ENCODE data around the gene ATP5F1A.
"Not testable (repeated sequence)": the region's sequence is repeated elsewhere in the genome, so short reads cannot be mapped to it uniquely, and the experiment has no call there.

Gene ATP5F1A

GRCh38 chr18:46054956-46055837, 42.9 kb downstream of the ATP5F1A start:
- peak in 1 of 2 donors; percentile 33 for DNase-seq (ENCODE audit: low read depth in 2 of 2)
- H3K4me3 ChIP-seq (replicated peaks in 1 of 2; ENCODE audit: low read depth in 2 of 2, low read length in 2 of 2), result no peak overlapping the region
- no peak for TF ChIP-seq CTCF (IDR thresholded peaks at IDR 0.05; ENCODE audit: low read depth, low read length)

- no peak for DNase-seq (ENCODE audit: low read depth in 2 of 2)
- no peak overlapping the region for H3K4me3 ChIP-seq (replicated peaks in 1 of 2; ENCODE audit: low read depth in 2 of 2, low read length in 2 of 2)
- no peak for TF ChIP-seq CTCF (IDR thresholded peaks at IDR 0.05; ENCODE audit: low read depth, low read length)
These were observed 44.6 kb downstream of the ATP5F1A start for GRCh38 chr18:46053368-46054095.

- DNase-seq (ENCODE audit: low read depth in 2 of 2), result peak; percentile 68 to 97
- TF ChIP-seq CTCF (IDR thresholded peaks at IDR 0.05; ENCODE audit: low read depth, low read length), result no peak
- H3K4me3 ChIP-seq (replicated peaks in 1 of 2; ENCODE audit: low read depth in 2 of 2, low read length in 2 of 2), result no peak overlapping the region
These were observed 46.2 kb downstream of the ATP5F1A start for GRCh38 chr18:46051731-46052461.

GRCh38 chr18:46050268-46050667, 47.8 kb downstream of the ATP5F1A start:
- TF ChIP-seq CTCF (IDR thresholded peaks at IDR 0.05; ENCODE audit: low read depth, low read length), result no peak
- DNase-seq (ENCODE audit: low read depth in 2 of 2), result no peak

GRCh38 chr18:46048641-46049040, 49.5 kb downstream of the ATP5F1A start:
- DNase-seq (ENCODE audit: low read depth in 2 of 2), result no peak
- TF ChIP-seq CTCF (IDR thresholded peaks at IDR 0.05; ENCODE audit: low read depth, low read length), result no peak

More at GRCh38 chr18:46050268-46050667, 47.8 kb downstream of the ATP5F1A start:
- H3K4me3 ChIP-seq (replicated peaks in 1 of 2; ENCODE audit: low read depth in 2 of 2, low read length in 2 of 2), result no peak overlapping the region

GRCh38 chr18:46047369-46047768, 50.7 kb downstream of the ATP5F1A start:
- not testable (repeated sequence) for DNase-seq (ENCODE audit: low read depth in 2 of 2); H3K4me3 ChIP-seq (replicated peaks in 1 of 2; ENCODE audit: low read depth in 2 of 2, low read length in 2 of 2)

More at GRCh38 chr18:46048641-46049040, 49.5 kb downstream of the ATP5F1A start:
- no peak overlapping the region for H3K4me3 ChIP-seq (replicated peaks in 1 of 2; ENCODE audit: low read depth in 2 of 2, low read length in 2 of 2)

All from cardiac fibroblast (primary cell).